ENCODE data around the gene SYT7. TPM values are rescaled to one million over a fixed set of nuclear protein-coding genes. Genes with fewer than 3 reads are reported as not detected.

SYT7 gene
- total and polyA plus RNA-seq, 5 donors: 17.4 to 48.3 (median 40.3) TPM

DNA sequence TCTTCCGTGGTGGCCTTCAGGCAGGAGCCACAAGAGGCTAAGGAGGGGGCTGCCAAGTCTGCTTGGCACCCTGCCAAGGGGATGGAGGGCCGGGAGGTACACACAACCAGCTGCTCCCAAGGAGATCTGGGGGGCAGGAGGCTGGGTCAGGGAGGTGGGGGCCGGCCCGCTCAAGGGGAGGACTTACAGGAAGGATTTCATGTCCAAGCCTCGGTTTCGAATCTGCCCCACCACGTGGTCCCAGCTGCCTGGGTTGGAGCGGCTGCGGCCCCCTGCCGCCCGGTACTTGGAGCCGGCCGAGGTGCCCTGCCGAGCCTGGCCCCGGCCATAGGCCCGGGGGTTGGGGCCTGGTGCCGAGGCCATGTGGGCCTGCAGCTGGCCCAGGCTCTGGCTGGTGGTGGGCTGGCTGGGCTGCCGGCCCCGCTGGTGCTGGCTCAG lies 38.8 kb downstream of the SYT7 start:
- DNase-seq (peak in 1 of 3 donors; percentile 70), ATAC-seq (peak in 1 of 2 donors; percentile 7)
- WGBS: 52% methylated on average over 19 of the region's 19 CpGs
- intact Hi-C loops (cut with DNase I): no loop called here
- H3K4me3 ChIP-seq (ENCODE audit: low read length): no peak overlapping the region
- H3K4me1 ChIP-seq (ENCODE audit: control insufficient read depth, insufficient read depth, low read length): peaks cover 8% of the 10 kb centered on the region
- H3K27me3 ChIP-seq (ENCODE audit: control insufficient read depth, insufficient read depth): no peaks in the 10 kb centered on the region
- H3K9me3 ChIP-seq (ENCODE audit: control insufficient read depth, low read length): no peaks in the 10 kb centered on the region
- no peak overlapping the region for H3K27ac ChIP-seq (ENCODE audit: low read length)

DNA sequence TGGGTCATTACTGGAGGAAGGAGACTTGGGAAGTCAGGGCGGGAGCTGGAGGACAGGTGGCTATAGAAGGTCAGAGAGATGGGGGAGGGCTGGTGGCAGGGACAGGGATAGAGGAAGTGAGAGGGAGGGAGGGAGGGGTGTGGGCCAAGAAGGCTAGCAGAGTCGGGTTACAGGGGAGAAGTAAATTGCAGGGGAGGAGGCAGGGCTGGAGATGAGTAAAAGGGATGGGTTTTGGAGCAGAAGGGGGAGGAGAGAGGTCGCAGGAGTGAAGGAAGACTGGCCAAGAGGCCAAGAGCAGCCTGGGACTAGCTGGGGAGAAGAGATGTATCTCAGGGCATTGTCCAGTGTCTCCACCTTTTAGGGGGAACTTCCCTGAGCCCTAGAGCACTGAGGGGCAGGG lies 39.3 kb downstream of the SYT7 start:
- Histone ChIP-seq H3K27me3 (ENCODE audit: control insufficient read depth, insufficient read depth) (no peaks in the 10 kb centered on the region), H3K4me3 (ENCODE audit: low read length) (no peak overlapping the region), H3K4me1 (ENCODE audit: control insufficient read depth, insufficient read depth, low read length) (peaks cover 8% of the 10 kb centered on the region), H3K27ac (ENCODE audit: low read length) (no peak overlapping the region), H3K9me3 (ENCODE audit: control insufficient read depth, low read length) (no peaks in the 10 kb centered on the region)
- no peak for DNase-seq
- 33% methylated on average over 3 of the region's 3 CpGs for WGBS
- intact Hi-C loops (cut with DNase I): no loop called here
- ATAC-seq: no peak

DNA sequence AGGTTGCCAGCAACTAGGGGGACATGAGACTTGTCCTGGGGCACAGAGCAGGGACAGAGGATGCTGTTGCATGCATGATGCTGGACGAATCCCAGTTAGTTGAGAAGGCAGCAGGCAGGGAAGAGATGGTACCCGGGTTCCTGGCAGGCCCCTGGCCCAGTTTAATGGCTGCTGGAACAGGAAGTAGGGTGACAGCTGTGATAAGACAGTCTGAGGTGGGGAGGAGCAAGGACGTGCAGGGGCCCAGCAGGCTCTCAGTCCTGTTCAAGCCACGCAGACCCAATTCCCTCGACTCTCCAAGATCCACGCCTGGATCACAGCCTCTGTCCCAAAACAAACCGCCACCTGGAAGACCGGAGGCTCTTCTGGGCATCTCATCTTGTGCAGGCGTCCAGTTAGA lies 40.3 kb downstream of the SYT7 start:
- Histone ChIP-seq H3K9me3 (ENCODE audit: control insufficient read depth, low read length) (no peaks in the 10 kb centered on the region), H3K4me3 (ENCODE audit: low read length) (no peak overlapping the region), H3K27ac (ENCODE audit: low read length) (no peak overlapping the region), H3K27me3 (ENCODE audit: control insufficient read depth, insufficient read depth) (no peaks in the 10 kb centered on the region), H3K4me1 (ENCODE audit: control insufficient read depth, insufficient read depth, low read length) (peaks cover 8% of the 10 kb centered on the region)
- ATAC-seq: no peak
- DNase-seq: no peak
- intact Hi-C loops (cut with DNase I): no loop called here
- WGBS: 57% methylated on average over 9 of the region's 9 CpGs

DNA sequence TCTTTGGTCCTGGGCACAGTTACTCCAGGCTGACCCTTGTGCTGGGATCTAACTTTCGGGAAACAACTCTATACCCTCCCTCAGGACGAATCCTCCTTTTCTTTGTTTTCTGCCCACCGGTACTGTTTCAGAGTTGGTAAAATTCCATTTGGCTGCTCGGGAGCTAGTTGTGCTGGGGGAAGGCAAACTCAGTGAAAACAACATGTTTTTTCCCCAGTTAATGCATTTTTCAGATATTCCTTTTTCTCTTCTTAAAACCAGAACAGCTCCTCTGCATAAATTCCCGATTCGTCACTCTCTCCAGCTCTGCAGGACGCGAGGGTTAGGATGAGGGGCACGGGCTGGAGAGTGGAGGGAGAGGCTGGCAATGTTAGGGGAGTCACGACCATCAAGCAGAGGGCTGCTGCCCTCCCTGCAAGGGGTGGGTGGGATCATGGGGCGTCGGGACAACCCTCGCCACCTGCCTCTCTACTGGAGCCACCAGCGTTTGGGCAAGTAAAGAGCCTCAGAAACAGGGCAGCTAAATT lies 41.0 kb downstream of the SYT7 start:
- ATAC-seq (no peak), DNase-seq (no peak)
- Histone ChIP-seq H3K9me3 (ENCODE audit: control insufficient read depth, low read length) (no peaks in the 10 kb centered on the region), H3K4me1 (ENCODE audit: control insufficient read depth, insufficient read depth, low read length) (peaks cover 8% of the 10 kb centered on the region), H3K27ac (ENCODE audit: low read length) (no peak overlapping the region), H3K27me3 (ENCODE audit: control insufficient read depth, insufficient read depth) (no peaks in the 10 kb centered on the region), H3K4me3 (ENCODE audit: low read length) (no peak overlapping the region)
- WGBS: 60% methylated on average over 14 of the region's 14 CpGs
- intact Hi-C loops (cut with DNase I): no loop called here

DNA sequence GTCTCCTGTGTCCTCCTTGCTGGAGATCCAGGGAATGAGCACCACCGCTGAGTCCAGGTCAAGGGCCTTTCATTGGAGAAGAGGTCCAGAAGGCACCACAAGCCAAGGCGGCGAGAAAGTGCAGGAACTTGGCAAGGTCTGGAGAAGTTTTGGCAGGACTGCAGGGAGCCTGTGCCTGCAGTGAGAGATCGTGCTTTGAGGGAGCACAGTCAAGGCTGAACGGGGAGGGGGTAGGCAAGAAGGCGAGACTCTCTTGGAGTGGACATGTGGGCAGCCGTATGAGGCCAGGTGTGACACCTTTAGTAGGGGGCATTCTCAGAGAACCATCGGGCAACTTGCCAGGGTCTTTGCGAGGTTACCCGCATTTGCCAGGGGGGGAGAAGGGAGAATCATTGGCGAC lies 41.9 kb downstream of the SYT7 start:
- Histone ChIP-seq H3K4me1 (ENCODE audit: control insufficient read depth, insufficient read depth, low read length) (peaks cover 8% of the 10 kb centered on the region), H3K4me3 (ENCODE audit: low read length) (no peak overlapping the region), H3K27ac (ENCODE audit: low read length) (no peak overlapping the region), H3K9me3 (ENCODE audit: control insufficient read depth, low read length) (no peaks in the 10 kb centered on the region), H3K27me3 (ENCODE audit: control insufficient read depth, insufficient read depth) (no peaks in the 10 kb centered on the region)
- peak in 1 of 2 donors; percentile 24 for ATAC-seq
- WGBS: 58% methylated on average over 11 of the region's 11 CpGs
- peak in 2 of 3 donors; percentile 46 to 65 for DNase-seq
- intact Hi-C loops (cut with DNase I): no loop called here

- no peak overlapping the region for H3K27ac ChIP-seq (ENCODE audit: low read length)
- DNase-seq (peak in 1 of 3 donors; percentile 55), ATAC-seq (no peak)
- H3K27me3 ChIP-seq (ENCODE audit: control insufficient read depth, insufficient read depth): no peaks in the 10 kb centered on the region
- 83% methylated on average over 9 of the region's 9 CpGs for WGBS
- no peak overlapping the region for H3K4me3 ChIP-seq (ENCODE audit: low read length)
- H3K9me3 ChIP-seq (ENCODE audit: control insufficient read depth, low read length): no peaks in the 10 kb centered on the region
- intact Hi-C loops (cut with DNase I): no loop called here
- H3K4me1 ChIP-seq (ENCODE audit: control insufficient read depth, insufficient read depth, low read length): peaks cover 8% of the 10 kb centered on the region
Observed at GRCh38 chr11:61538636-61538961, 42.3 kb downstream of the SYT7 start.

GRCh38 chr11:61537326-61537725 lies 43.5 kb downstream of the SYT7 start:
- Histone ChIP-seq H3K4me3 (ENCODE audit: low read length) (no peak overlapping the region), H3K4me1 (ENCODE audit: control insufficient read depth, insufficient read depth, low read length) (peaks cover 8% of the 10 kb centered on the region), H3K27me3 (ENCODE audit: control insufficient read depth, insufficient read depth) (no peaks in the 10 kb centered on the region), H3K9me3 (ENCODE audit: control insufficient read depth, low read length) (no peaks in the 10 kb centered on the region), H3K27ac (ENCODE audit: low read length) (no peak overlapping the region)
- intact Hi-C loops (cut with DNase I): no loop called here
- 91% methylated on average over 8 of the region's 8 CpGs for WGBS
- DNase-seq (peak in 1 of 3 donors; percentile 43), ATAC-seq (no peak)

GRCh38 chr11:61536676-61537270 lies 44.1 kb downstream of the SYT7 start:
- Histone ChIP-seq H3K27ac (ENCODE audit: low read length) (peak overlapping the region; percentile 65), H3K4me3 (ENCODE audit: low read length) (no peak overlapping the region), H3K9me3 (ENCODE audit: control insufficient read depth, low read length) (no peaks in the 10 kb centered on the region), H3K27me3 (ENCODE audit: control insufficient read depth, insufficient read depth) (no peaks in the 10 kb centered on the region), H3K4me1 (ENCODE audit: control insufficient read depth, insufficient read depth, low read length) (peaks cover 3% of the 10 kb centered on the region)
- no peak for ATAC-seq
- intact Hi-C loops (cut with DNase I): no loop called here
- WGBS: 79% methylated on average over 2 of the region's 2 CpGs
- no peak for DNase-seq

- ATAC-seq (peak; percentile 22 to 48), DNase-seq (peak in 1 of 3 donors; percentile 61)
- WGBS: 64% methylated on average over 17 of the region's 17 CpGs
- Histone ChIP-seq H3K27me3 (ENCODE audit: control insufficient read depth, insufficient read depth) (no peaks in the 10 kb centered on the region), H3K4me1 (ENCODE audit: control insufficient read depth, insufficient read depth, low read length) (peaks cover 3% of the 10 kb centered on the region), H3K4me3 (ENCODE audit: low read length) (no peak overlapping the region), H3K9me3 (ENCODE audit: control insufficient read depth, low read length) (no peaks in the 10 kb centered on the region), H3K27ac (ENCODE audit: low read length) (peak overlapping the region; percentile 81)
- intact Hi-C loops (cut with DNase I): no loop called here
Observed at GRCh38 chr11:61535998-61536675, 44.7 kb downstream of the SYT7 start.

DNA sequence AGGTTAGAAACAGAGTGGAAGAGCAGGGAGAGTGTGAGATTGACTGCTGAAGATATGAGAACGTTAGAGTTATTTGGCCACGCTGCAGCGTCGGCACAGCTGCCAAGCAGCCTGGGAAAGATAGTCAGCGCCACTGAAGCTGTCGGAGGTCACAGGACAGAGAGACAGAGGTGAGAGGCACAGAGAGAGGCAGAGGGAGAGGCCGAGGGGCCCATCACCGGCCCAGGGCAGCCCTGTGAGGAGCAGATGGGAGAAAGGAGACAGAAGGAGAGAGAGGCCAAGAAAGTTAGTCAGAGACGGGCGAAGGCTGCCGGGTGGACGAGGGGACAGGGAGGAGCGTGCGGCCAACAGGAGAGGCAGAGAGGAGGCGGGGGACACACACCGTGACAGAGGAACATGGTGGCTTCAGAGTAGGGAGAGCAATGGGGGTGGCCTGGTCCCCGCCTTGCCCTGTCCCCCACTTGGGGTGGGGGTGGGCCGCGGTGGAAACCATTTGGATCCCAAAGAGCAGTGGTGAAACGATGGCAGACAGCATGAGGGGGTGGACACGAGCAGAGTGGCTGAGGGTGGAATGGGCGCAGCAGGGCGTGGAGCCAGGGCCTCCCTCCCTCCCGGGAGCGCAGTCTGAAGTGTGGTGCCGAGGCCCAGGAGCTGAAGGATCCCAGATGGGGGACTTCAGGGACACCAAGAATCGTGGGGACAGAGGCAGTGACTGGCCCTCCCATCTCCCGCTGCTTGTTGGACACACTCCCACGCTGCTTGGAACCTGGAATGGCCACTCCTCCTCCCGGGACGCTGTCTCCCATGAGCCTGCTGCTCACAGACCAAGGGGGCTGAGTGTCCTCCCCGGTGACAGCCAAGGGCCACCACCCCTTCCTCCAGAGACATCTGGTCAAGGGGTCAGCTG lies 45.7 kb downstream of the SYT7 start:
- intact Hi-C loops (cut with DNase I): loop anchor here in 1 of 4 donors (5.0 kb wide), 1 partner anchor 92 kb away; no protein-coding TSS in a partner anchor
- peaks cover 2% of the 10 kb centered on the region for H3K4me1 ChIP-seq (ENCODE audit: control insufficient read depth, insufficient read depth, low read length)
- no peaks in the 10 kb centered on the region for H3K27me3 ChIP-seq (ENCODE audit: control insufficient read depth, insufficient read depth)
- peak overlapping the region; percentile 81 for H3K27ac ChIP-seq (ENCODE audit: low read length)
- DNase-seq: peak; percentile 55 to 76 (median 68)
- 36% methylated on average over 32 of the region's 32 CpGs for WGBS
- peak; percentile 47 to 60 for ATAC-seq
- no peak overlapping the region for H3K4me3 ChIP-seq (ENCODE audit: low read length)
- no peaks in the 10 kb centered on the region for H3K9me3 ChIP-seq (ENCODE audit: control insufficient read depth, low read length)

Measured in right cardiac atrium (tissue), 5 donors.